Measurements from ENCODE around the gene SNAP47.

DNA sequence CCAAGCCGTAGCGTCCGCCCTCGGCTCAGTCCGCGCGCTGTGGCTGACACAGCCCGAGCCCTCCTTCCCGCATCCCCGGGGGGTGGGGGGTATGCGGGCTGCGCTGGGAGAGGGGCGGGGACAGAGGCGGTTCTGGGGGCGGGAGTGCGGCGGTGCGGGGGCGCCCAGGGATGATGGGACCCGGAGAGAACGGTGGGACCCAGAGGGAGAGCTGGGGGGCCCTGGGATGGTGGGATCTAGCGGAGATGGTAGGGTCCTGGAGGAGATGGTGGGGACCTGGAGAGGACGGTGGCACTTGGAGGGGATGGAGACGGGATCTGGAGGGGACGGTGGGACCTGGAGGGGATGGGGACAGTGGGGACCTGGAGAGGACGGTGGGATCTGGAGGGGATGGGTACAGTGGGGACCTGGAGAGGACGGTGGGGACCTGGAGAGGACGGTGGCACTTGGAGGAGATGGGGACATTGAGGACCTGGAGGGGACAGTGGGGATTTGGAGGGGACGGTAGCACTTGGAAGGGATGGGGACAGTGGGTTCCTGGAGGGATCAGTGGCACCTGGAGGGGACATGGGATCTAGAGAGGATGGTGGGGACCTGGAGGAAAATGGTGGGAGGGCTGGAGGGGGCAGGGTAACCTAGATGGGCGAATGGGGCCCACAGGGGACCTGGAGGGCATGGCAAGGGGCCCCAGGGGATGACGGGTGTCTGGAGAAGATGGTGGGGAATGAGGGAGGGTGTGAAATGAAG is 477 bp downstream of the SNAP47 start:
- no peak for TF ChIP-seq E2F3 (CRISPR knock-in tag; IDR thresholded peaks at IDR 0.05)
- TF ChIP-seq HNRNPL (IDR thresholded peaks at IDR 0.05; ENCODE audit: low read depth, low read length), result no peak
- TF ChIP-seq, protein P1, sequence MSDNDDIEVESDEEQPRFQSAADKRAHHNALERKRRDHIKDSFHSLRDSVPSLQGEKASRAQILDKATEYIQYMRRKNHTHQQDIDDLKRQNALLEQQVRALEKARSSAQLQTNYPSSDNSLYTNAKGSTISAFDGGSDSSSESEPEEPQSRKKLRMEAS (CRISPR knock-in tag; IDR thresholded peaks at IDR 0.05), result no peak
- TF ChIP-seq BDP1 (IDR thresholded peaks at IDR 0.05; ENCODE audit: insufficient read depth, insufficient read length), result no peak
- no peak for TF ChIP-seq PKNOX1 (IDR thresholded peaks at IDR 0.05)
